Measurements from ENCODE around the gene SLC39A3. TPM values are rescaled to one million over a fixed set of nuclear protein-coding genes. Genes with fewer than 3 reads are reported as not detected.

SLC39A3 gene
- total and polyA plus RNA-seq, 10 of the 15 experiments (the other 5 are each of a cell fraction or from before 2014, with no cell fraction given) = 0.63 to 67.1 (median 51.2) TPM

DNA sequence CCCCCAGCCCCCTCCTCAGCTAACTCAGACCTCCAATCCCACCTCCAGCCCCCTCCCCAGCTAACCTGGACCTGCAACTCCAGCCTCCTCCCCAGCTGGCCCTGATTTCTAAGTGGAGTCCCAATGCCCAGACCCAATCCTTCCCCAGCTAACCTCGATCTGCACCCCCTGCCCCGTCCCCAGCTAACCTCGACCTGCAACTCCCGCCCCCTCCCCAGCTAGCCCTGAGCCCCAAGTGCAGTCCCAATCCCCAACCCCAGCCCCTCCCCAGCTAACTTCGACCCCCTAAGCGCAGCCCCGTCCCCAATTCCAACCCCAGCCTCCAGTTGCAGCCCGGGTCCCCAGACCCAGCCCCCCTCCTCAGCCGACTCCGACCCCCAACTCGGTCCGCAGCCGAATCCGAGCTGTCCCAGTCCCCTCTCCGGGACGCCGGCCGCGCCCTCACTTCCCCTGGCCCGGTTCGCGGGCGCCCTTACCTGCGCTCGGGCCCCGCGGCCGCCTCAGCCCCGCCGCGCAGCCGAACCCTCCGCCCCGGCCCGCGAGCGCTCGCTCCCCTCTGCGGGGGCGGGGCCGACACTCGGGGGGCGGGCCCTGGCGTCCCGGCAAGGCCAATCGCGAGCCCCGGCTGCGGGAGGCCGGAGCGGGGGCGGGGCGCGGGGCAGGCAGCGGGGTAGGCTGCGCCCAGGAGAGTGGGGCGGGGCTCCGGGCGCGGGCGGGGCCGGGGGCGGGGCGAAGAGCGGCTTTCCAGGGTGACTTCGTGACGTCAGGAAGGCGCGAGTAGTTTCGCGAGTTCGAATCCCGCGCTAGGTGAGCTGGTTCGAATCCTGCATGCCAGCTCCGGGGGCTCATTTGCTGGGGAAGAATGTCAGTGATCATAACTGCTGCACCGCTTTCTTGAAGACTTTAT lies 37.4 kb downstream of the SLC39A3 start, which contains the start of gene GNG7 (continued):
- TF ChIP-seq, protein P1, sequence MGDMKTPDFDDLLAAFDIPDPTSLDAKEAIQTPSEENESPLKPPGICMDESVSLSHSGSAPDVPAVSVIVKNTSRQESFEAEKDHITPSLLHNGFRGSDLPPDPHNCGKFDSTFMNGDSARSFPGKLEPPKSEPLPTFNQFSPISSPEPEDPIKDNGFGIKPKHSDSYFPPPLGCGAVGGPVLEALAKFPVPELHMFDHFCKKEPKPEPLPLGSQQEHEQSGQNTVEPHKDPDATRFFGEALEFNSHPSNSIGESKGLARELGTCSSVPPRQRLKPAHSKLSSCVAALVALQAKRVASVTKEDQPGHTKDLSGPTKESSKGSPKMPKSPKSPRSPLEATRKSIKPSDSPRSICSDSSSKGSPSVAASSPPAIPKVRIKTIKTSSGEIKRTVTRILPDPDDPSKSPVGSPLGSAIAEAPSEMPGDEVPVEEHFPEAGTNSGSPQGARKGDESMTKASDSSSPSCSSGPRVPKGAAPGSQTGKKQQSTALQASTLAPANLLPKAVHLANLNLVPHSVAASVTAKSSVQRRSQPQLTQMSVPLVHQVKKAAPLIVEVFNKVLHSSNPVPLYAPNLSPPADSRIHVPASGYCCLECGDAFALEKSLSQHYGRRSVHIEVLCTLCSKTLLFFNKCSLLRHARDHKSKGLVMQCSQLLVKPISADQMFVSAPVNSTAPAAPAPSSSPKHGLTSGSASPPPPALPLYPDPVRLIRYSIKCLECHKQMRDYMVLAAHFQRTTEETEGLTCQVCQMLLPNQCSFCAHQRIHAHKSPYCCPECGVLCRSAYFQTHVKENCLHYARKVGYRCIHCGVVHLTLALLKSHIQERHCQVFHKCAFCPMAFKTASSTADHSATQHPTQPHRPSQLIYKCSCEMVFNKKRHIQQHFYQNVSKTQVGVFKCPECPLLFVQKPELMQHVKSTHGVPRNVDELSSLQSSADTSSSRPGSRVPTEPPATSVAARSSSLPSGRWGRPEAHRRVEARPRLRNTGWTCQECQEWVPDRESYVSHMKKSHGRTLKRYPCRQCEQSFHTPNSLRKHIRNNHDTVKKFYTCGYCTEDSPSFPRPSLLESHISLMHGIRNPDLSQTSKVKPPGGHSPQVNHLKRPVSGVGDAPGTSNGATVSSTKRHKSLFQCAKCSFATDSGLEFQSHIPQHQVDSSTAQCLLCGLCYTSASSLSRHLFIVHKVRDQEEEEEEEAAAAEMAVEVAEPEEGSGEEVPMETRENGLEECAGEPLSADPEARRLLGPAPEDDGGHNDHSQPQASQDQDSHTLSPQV (IDR thresholded peaks at IDR 0.05) = no peak
- TF ChIP-seq JUNB (IDR thresholded peaks at IDR 0.05) (no peak), POU2F2 (IDR thresholded peaks at IDR 0.05; ENCODE audit: borderline replicate concordance, low read depth, low read length) (peak; percentile 57; the same call in 1 of the 3 replicates), TCF12 (IDR thresholded peaks at IDR 0.05; ENCODE audit: low read depth, low read length) (no peak), STAT1 (conservative IDR thresholded peaks at IDR 0.05) (no peak), NFYB (IDR thresholded peaks at IDR 0.05; ENCODE audit: insufficient read depth, low read depth, low read length) (peak; percentile 57; the same call in 1 of the 2 replicates), POLR2AphosphoS2 (IDR thresholded peaks at IDR 0.05; ENCODE audit: low read depth, low read length) (peak; percentile 60; the same call in 1 of the 2 replicates), ZBTB4 (CRISPR knock-in tag; IDR thresholded peaks at IDR 0.05) (no peak), SREBF1 (IDR thresholded peaks at IDR 0.05; ENCODE audit: low read length) (no peak), LARP7 (IDR thresholded peaks at IDR 0.05) (no peak)
- TF ChIP-seq, protein P2, sequence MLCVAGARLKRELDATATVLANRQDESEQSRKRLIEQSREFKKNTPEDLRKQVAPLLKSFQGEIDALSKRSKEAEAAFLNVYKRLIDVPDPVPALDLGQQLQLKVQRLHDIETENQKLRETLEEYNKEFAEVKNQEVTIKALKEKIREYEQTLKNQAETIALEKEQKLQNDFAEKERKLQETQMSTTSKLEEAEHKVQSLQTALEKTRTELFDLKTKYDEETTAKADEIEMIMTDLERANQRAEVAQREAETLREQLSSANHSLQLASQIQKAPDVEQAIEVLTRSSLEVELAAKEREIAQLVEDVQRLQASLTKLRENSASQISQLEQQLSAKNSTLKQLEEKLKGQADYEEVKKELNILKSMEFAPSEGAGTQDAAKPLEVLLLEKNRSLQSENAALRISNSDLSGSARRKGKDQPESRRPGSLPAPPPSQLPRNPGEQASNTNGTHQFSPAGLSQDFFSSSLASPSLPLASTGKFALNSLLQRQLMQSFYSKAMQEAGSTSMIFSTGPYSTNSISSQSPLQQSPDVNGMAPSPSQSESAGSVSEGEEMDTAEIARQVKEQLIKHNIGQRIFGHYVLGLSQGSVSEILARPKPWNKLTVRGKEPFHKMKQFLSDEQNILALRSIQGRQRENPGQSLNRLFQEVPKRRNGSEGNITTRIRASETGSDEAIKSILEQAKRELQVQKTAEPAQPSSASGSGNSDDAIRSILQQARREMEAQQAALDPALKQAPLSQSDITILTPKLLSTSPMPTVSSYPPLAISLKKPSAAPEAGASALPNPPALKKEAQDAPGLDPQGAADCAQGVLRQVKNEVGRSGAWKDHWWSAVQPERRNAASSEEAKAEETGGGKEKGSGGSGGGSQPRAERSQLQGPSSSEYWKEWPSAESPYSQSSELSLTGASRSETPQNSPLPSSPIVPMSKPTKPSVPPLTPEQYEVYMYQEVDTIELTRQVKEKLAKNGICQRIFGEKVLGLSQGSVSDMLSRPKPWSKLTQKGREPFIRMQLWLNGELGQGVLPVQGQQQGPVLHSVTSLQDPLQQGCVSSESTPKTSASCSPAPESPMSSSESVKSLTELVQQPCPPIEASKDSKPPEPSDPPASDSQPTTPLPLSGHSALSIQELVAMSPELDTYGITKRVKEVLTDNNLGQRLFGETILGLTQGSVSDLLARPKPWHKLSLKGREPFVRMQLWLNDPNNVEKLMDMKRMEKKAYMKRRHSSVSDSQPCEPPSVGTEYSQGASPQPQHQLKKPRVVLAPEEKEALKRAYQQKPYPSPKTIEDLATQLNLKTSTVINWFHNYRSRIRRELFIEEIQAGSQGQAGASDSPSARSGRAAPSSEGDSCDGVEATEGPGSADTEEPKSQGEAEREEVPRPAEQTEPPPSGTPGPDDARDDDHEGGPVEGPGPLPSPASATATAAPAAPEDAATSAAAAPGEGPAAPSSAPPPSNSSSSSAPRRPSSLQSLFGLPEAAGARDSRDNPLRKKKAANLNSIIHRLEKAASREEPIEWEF (IDR thresholded peaks at IDR 0.05; ENCODE audit: insufficient replicate concordance, low read depth, low read length) = no peak
- TF ChIP-seq, protein P3, sequence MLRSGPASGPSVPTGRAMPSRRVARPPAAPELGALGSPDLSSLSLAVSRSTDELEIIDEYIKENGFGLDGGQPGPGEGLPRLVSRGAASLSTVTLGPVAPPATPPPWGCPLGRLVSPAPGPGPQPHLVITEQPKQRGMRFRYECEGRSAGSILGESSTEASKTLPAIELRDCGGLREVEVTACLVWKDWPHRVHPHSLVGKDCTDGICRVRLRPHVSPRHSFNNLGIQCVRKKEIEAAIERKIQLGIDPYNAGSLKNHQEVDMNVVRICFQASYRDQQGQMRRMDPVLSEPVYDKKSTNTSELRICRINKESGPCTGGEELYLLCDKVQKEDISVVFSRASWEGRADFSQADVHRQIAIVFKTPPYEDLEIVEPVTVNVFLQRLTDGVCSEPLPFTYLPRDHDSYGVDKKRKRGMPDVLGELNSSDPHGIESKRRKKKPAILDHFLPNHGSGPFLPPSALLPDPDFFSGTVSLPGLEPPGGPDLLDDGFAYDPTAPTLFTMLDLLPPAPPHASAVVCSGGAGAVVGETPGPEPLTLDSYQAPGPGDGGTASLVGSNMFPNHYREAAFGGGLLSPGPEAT (IDR thresholded peaks at IDR 0.05; ENCODE audit: low read depth) = no peak

Measured in GM12878 (cell line).